HEK293 (cell line): ENCODE measurements around the gene CATSPERZ.

ENCODE experiments used
- YY1 ChIP-seq: fragments of 450-650 bp; formaldehyde crosslinking; IDR thresholded peaks from 2 replicates; pipeline ENCODE4 v1.5.1; 2018; ENCODE audit warnings: missing biosample characterization, missing genetic modification characterization
- ZBTB1 ChIP-seq: fragments of 450-650 bp; formaldehyde crosslinking; IDR thresholded peaks from 2 replicates; pipeline ENCODE4 v1.5.1; 2016; ENCODE audit warnings: missing biosample characterization, missing genetic modification characterization
- ZNF223 ChIP-seq: fragments of 450-650 bp; formaldehyde crosslinking; IDR thresholded peaks from 2 replicates; pipeline ENCODE4 v1.5.1; 2016; ENCODE audit warnings: missing biosample characterization, missing genetic modification characterization
- ZNF274 ChIP-seq, 2 experiments: fragments of 200-500 bp in 1 of 2; fragments of 450-650 bp in 1 of 2; sonication (Bioruptor generic) in 1 of 2; formaldehyde crosslinking in 1 of 2; IDR thresholded peaks; 2 replicates each; pipeline versions ENCODE4 v1.5.1 to v1.6.1; 2014 to 2016; ENCODE audit warnings: borderline replicate concordance in 1 of 2, inconsistent platforms in 1 of 2, low read length in 1 of 2, missing biosample characterization in 1 of 2, missing genetic modification characterization in 1 of 2
- ZNF324 ChIP-seq: fragments of 450-650 bp; formaldehyde crosslinking; IDR thresholded peaks from 2 replicates; pipeline ENCODE4 v1.5.1; 2016; ENCODE audit warnings: missing biosample characterization, missing genetic modification characterization
- ZNF510 ChIP-seq: fragments of 450-650 bp; formaldehyde crosslinking; IDR thresholded peaks from 2 replicates; pipeline ENCODE4 v1.5.1; 2018; ENCODE audit warnings: mild to moderate bottlenecking, missing genetic modification characterization, missing biosample characterization; ENCODE audit not compliant: insufficient replicate concordance
- ZNF707 ChIP-seq: fragments of 450-650 bp; formaldehyde crosslinking; IDR thresholded peaks from 2 replicates; pipeline ENCODE4 v1.5.1; 2016; ENCODE audit warnings: missing biosample characterization, missing genetic modification characterization
- ZNF76 ChIP-seq: fragments of 450-650 bp; formaldehyde crosslinking; IDR thresholded peaks from 2 replicates; pipeline ENCODE4; 2016; ENCODE audit warnings: low read depth, missing biosample characterization, missing genetic modification characterization, borderline replicate concordance
- TF ChIP-seq, protein P1 (sequence below): fragments of 450-650 bp; formaldehyde crosslinking; IDR thresholded peaks from 2 replicates; pipeline ENCODE4 v1.5.1; 2016; ENCODE audit warnings: missing biosample characterization, missing genetic modification characterization
- TF ChIP-seq, protein P2 (sequence below): fragments of 450-650 bp; formaldehyde crosslinking; IDR thresholded peaks from 2 replicates; pipeline ENCODE4 v1.5.1; 2016; ENCODE audit warnings: missing biosample characterization, missing genetic modification characterization
- TF ChIP-seq, protein P3 (sequence below): fragments of 450-650 bp; formaldehyde crosslinking; IDR thresholded peaks from 2 replicates; pipeline ENCODE4 v1.5.1; 2016; ENCODE audit warnings: missing biosample characterization, missing genetic modification characterization

DNA sequence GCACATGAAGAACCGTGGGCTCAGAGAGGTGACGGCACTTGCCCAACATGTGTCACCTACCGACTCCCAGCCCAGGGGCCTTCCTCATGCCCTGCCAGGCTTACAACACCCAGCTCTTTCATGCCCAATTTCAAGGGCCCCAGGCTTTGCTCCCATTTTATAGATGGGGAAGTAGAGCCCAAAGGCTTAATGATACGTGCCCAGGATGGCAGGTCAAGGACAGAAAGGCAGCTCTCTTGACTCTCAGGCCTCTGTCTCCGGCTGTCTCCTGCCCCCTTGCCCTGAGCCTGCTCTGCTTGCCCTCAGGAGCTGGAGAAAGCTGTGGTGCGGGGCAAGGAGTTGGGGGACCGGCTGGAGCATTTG, 48.8 kb downstream of the CATSPERZ start:
- TF ChIP-seq, protein P1, sequence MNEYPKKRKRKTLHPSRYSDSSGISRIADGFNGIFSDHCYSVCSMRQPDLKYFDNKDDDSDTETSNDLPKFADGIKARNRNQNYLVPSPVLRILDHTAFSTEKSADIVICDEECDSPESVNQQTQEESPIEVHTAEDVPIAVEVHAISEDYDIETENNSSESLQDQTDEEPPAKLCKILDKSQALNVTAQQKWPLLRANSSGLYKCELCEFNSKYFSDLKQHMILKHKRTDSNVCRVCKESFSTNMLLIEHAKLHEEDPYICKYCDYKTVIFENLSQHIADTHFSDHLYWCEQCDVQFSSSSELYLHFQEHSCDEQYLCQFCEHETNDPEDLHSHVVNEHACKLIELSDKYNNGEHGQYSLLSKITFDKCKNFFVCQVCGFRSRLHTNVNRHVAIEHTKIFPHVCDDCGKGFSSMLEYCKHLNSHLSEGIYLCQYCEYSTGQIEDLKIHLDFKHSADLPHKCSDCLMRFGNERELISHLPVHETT (tag by site-specific recombination) = no peak
- no peak for TF ChIP-seq ZBTB1 (tag by site-specific recombination)
- no peak for TF ChIP-seq ZNF223 (tag by site-specific recombination)
- no peak for TF ChIP-seq ZNF76
- TF ChIP-seq, protein P2, sequence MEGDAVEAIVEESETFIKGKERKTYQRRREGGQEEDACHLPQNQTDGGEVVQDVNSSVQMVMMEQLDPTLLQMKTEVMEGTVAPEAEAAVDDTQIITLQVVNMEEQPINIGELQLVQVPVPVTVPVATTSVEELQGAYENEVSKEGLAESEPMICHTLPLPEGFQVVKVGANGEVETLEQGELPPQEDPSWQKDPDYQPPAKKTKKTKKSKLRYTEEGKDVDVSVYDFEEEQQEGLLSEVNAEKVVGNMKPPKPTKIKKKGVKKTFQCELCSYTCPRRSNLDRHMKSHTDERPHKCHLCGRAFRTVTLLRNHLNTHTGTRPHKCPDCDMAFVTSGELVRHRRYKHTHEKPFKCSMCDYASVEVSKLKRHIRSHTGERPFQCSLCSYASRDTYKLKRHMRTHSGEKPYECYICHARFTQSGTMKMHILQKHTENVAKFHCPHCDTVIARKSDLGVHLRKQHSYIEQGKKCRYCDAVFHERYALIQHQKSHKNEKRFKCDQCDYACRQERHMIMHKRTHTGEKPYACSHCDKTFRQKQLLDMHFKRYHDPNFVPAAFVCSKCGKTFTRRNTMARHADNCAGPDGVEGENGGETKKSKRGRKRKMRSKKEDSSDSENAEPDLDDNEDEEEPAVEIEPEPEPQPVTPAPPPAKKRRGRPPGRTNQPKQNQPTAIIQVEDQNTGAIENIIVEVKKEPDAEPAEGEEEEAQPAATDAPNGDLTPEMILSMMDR = no peak
- TF ChIP-seq ZNF274 (IDR thresholded peaks at IDR 0.05; ENCODE audit: low read length) = no peak
- no peak for TF ChIP-seq ZNF274 (tag by site-specific recombination; IDR thresholded peaks at IDR 0.05; ENCODE audit: borderline replicate concordance)
- TF ChIP-seq ZNF324 (tag by site-specific recombination) = no peak
- TF ChIP-seq YY1 (tag by site-specific recombination) = no peak
- TF ChIP-seq ZNF707 = no peak
- TF ChIP-seq, protein P3, sequence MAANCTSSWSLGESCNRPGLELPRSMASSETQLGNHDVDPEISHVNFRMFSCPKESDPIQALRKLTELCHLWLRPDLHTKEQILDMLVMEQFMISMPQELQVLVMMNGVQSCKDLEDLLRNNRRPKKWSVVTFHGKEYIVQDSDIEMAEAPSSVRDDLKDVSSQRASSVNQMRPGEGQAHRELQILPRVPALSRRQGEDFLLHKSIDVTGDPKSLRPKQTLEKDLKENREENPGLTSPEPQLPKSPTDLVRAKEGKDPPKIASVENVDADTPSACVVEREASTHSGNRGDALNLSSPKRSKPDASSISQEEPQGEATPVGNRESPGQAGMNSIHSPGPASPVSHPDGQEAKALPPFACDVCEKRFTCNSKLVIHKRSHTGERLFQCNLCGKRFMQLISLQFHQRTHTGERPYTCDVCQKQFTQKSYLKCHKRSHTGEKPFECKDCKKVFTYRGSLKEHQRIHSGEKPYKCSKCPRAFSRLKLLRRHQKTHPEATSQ (tag by site-specific recombination) = no peak
- TF ChIP-seq ZNF510 (tag by site-specific recombination) = no peak
